Smooth muscle cell (in vitro differentiated cells): ENCODE measurements around the gene MRPL28. TPM values are rescaled to one million over a fixed set of nuclear protein-coding genes. Genes with fewer than 3 reads are reported as not detected.
A peak's percentile ranks its signal among the peaks of the same experiment; 100 is the strongest.
"Not testable (repeated sequence)": the region's sequence is repeated elsewhere in the genome, so short reads cannot be mapped to it uniquely, and the experiment has no call there.

ENCODE experiments used
- DNase-seq: peaks from one replicate; lab custom pipeline; 2025; ENCODE audit not compliant: unreplicated experiment; lab: John Stamatoyannopoulos, UW
- H2AFZ ChIP-seq: fragments of 200-600 bp; sonication (generic); 2 replicates; pipeline ENCODE4 v1.6.0; 2016; ENCODE audit warnings: antibody characterized with exemption, low read depth, mild to moderate bottlenecking
- H3F3A ChIP-seq: fragments of 200-600 bp; sonication (generic); 2 replicates; pipeline ENCODE4 v1.6.0; 2017; ENCODE audit warnings: antibody characterized with exemption, low read depth
- H3K27ac ChIP-seq: fragments of 200-600 bp; sonication (generic); 2 replicates; pipeline ENCODE4 v1.5.1; 2016; ENCODE audit warnings: low read depth, mild to moderate bottlenecking
- H3K27me3 ChIP-seq: fragments of 200-600 bp; sonication (generic); 2 replicates; pipeline ENCODE4 v1.6.1; 2016; ENCODE audit warnings: low read depth, mild to moderate bottlenecking
- H3K36me3 ChIP-seq: fragments of 200-600 bp; sonication (generic); 2 replicates; pipeline ENCODE4 v1.5.1; 2016; ENCODE audit warnings: low read depth
- H3K4me1 ChIP-seq: fragments of 200-600 bp; sonication (generic); 2 replicates; pipeline ENCODE4 v1.5.1; 2016; ENCODE audit warnings: low read depth
- H3K4me2 ChIP-seq: fragments of 200-600 bp; sonication (generic); 2 replicates; pipeline ENCODE4 v1.6.0; 2016; ENCODE audit warnings: mild to moderate bottlenecking
- H3K4me3 ChIP-seq: fragments of 200-600 bp; sonication (generic); 2 replicates; pipeline ENCODE4 v1.5.1; 2016; ENCODE audit warnings: mild to moderate bottlenecking
- H3K79me2 ChIP-seq: fragments of 200-600 bp; sonication (generic); 2 replicates; pipeline ENCODE4 v1.6.0; 2016; ENCODE audit warnings: low read depth, mild to moderate bottlenecking
- H3K9ac ChIP-seq: fragments of 200-600 bp; sonication (generic); 2 replicates; pipeline ENCODE4 v1.6.0; 2016; ENCODE audit warnings: low read depth
- H3K9me3 ChIP-seq: fragments of 200-600 bp; sonication (generic); replicated peaks from 2 replicates; pipeline ENCODE4 v1.5.1; 2016; ENCODE audit warnings: low read depth
- H4K20me1 ChIP-seq: fragments of 200-600 bp; sonication (generic); 2 replicates; pipeline ENCODE4 v1.6.0; 2016; ENCODE audit warnings: low read depth
- CTCF ChIP-seq: fragments of 200-600 bp; sonication (generic); IDR thresholded peaks from 2 replicates; pipeline ENCODE4 v1.5.1; 2017; ENCODE audit warnings: borderline replicate concordance, mild to moderate bottlenecking, antibody characterized with exemption; ENCODE audit not compliant: insufficient read depth, poor library complexity, severe bottlenecking
- WGBS: methylation state at CpG from one replicate; pipeline ENCODE4 v1.1.7; 2016; ENCODE audit warnings: low lambda C conversion rate; 5-methylcytosine and 5-hydroxymethylcytosine counted together
- polyA plus RNA-seq: library from polyadenylated mRNA; unstranded; fragments of >200 nt; fragmentation: Nextera tagmentation; extraction: Ambion mirVana; gene quantifications from 2 replicates; pipeline ENCODE4 v1.2.1, GENCODE V29; 2016
- total RNA-seq: library from RNA; depleted of rRNA; stranded (reverse); fragments of >200 nt; gene quantifications from 2 replicates; pipeline ENCODE4 v1.2.3, GENCODE V29; 2014

The MRPL28 gene
- total and polyA plus RNA-seq, 2 experiments from 2014 or later = 84.6 to 155 TPM

DNA sequence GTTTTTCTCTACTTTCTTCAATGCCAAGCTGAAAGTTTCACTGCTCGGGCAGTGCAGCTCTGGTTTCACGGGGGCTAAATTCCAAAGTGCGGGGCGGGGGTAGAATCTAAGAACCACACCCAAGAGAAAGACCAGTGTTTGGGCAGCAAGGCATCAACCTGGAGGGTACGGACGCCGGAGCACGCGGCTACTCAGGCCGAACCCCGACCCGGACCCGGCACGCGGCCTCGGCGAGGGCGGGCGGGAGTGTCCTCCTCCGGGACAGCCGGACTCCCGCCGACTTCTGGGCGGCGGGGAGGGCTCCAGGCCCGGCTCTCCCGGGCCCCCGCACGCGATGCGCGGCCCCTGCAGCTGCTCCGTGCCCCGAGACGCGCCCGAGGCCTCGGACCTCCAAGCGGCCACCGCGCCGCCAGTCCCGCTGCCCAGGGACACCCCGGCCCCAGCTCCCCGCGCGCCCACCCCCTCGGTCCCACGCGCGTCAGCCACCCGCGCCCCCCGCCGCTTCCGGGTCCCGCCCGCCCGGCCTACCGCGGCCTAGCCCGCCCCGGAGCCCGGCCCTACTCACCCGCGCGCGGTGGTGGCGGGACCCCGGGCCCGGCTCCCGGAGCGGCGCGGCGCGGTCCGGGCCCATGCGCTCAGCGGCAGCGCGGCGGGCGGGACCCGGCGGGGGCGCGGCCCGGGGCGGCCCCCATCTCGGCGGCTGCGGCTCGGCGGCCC, 18.4 kb downstream of the MRPL28 start:
- no peaks in the 10 kb centered on the region for H3K36me3 ChIP-seq
- TF ChIP-seq CTCF = no peak
- H3K27me3 ChIP-seq = no peaks in the 10 kb centered on the region
- DNase-seq = no peak
- no peak overlapping the region for H3K27ac ChIP-seq
- H3K9me3 ChIP-seq = no peaks in the 10 kb centered on the region
- no peaks in the 10 kb centered on the region for H3F3A ChIP-seq
- peaks cover 49% of the 10 kb centered on the region for H4K20me1 ChIP-seq
- H3K4me3 ChIP-seq = peak overlapping the region; percentile 74
- peak overlapping the region; percentile 99 for H3K4me2 ChIP-seq
- no peak overlapping the region for H2AFZ ChIP-seq
- peak overlapping the region; percentile 77 for H3K9ac ChIP-seq
- H3K4me1 ChIP-seq = peaks cover 7% of the 10 kb centered on the region
- peaks cover 47% of the 10 kb centered on the region for H3K79me2 ChIP-seq
- WGBS = under 1% methylated on average over 32 of the region's 95 CpGs

- no peak overlapping the region for H2AFZ ChIP-seq
- H3K79me2 ChIP-seq = peaks cover 57% of the 10 kb centered on the region
- H3K9me3 ChIP-seq = no peaks in the 10 kb centered on the region
- no peak for DNase-seq
- peaks cover 67% of the 10 kb centered on the region for H4K20me1 ChIP-seq
- H3K27me3 ChIP-seq = no peaks in the 10 kb centered on the region
- 87% methylated on average over 8 of the region's 8 CpGs for WGBS
- no peak overlapping the region for H3K9ac ChIP-seq
- no peak overlapping the region for H3K4me2 ChIP-seq
- H3K27ac ChIP-seq = no peak overlapping the region
- TF ChIP-seq CTCF = no peak
- peaks cover 7% of the 10 kb centered on the region for H3K4me1 ChIP-seq
- H3F3A ChIP-seq = peaks cover 9% of the 10 kb centered on the region
- no peak overlapping the region for H3K4me3 ChIP-seq
- no peaks in the 10 kb centered on the region for H3K36me3 ChIP-seq
Measured at GRCh38 chr16:350203-350602, 20.1 kb downstream of the MRPL28 start.

DNA sequence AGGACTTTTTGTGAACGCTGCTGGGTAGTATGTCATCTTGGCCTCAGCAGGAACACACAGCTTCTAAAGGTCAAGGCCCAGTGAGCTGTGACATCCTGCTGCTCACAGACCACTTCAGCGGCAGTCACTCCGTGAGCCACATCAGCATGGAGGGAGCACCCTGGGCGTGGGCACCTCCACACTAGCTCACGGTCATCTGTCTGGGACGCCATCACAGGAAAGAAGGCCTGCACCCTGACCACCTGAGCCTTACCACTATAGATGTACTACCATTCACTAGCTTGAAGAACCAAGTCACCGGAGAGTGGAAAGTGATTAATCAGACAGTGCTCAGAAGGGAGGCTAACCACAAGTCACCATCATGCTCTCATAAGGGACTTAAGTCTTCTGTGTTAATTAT, 21.1 kb downstream of the MRPL28 start:
- no peak overlapping the region for H3K4me3 ChIP-seq
- H3K4me2 ChIP-seq = no peak overlapping the region
- no peak overlapping the region for H3K9ac ChIP-seq
- TF ChIP-seq CTCF = no peak
- no peak overlapping the region for H3K27ac ChIP-seq
- H4K20me1 ChIP-seq = peaks cover 75% of the 10 kb centered on the region
- no peaks in the 10 kb centered on the region for H3K27me3 ChIP-seq
- H2AFZ ChIP-seq = no peak overlapping the region
- WGBS = 88% methylated on average over 7 of the region's 7 CpGs
- H3F3A ChIP-seq = peaks cover 9% of the 10 kb centered on the region
- no peaks in the 10 kb centered on the region for H3K9me3 ChIP-seq
- H3K79me2 ChIP-seq = peaks cover 67% of the 10 kb centered on the region
- no peaks in the 10 kb centered on the region for H3K36me3 ChIP-seq
- no peak for DNase-seq
- peaks cover 7% of the 10 kb centered on the region for H3K4me1 ChIP-seq

DNA sequence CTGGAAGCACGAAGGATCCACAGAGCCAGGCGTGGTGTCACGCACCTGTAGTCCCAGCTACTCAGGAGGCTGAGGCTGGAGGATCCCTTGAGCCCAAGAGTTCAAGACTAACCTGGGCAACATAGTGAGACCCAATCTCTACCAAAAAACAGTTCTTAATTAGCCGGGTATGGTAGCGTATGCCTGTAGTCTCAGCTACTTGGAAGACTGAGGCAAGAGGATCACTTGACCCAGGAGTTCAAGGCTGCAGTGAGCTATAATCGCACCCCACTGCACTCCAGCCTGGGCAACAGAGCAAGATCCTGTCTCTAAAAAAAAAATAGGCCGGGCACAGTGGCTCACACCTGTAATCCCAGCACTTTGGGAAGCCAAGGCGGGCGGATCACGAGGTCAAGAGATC, 21.8 kb downstream of the MRPL28 start:
- H3K9me3 ChIP-seq, H3K36me3 ChIP-seq, H3K27me3 ChIP-seq, H3K4me1 ChIP-seq, H3K4me2 ChIP-seq, DNase-seq, H3K27ac ChIP-seq, H3K9ac ChIP-seq, H2AFZ ChIP-seq, H3K4me3 ChIP-seq, H3F3A ChIP-seq: not testable (repeated sequence)
- 96% methylated on average over 10 of the region's 10 CpGs for WGBS
- H3K79me2 ChIP-seq = peaks cover 74% of the 10 kb centered on the region
- peaks cover 82% of the 10 kb centered on the region for H4K20me1 ChIP-seq
